Suppressor macrophage treated with lipopolysaccharide for 1 hour (primary cell): Measurements from ENCODE around the gene SNX7.

ENCODE experiments used
- DNase-seq, 3 donors: peaks; one replicate each; pipeline ENCODE4 v3.0.0-alpha.2; 2020 to 2022

SNX7 gene

DNA sequence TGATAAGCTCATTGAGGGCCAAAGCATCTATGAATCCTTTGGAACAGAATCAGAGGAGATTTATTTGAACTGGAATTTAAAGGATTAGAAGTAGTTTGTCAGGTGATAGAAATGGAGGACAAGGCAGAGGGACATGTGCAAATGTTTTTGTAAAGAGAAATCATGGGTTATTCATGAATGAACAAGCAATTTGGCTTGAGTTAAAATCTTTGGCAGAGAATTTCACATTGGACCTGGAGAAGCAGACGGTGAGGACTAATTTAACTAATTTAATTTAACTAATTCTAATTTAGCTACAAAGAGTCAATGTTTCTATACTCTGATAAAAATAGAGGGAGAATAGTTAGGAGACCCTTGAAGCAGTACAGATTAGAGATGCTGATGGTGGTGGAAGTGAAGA lies 36.3 kb downstream of the SNX7 start:
- no peak for DNase-seq

- no peak for DNase-seq
Measured at GRCh38 chr1:98698625-98699024, 37.1 kb downstream of the SNX7 start.

- no peak for DNase-seq
Measured at GRCh38 chr1:98700228-98700627, 38.7 kb downstream of the SNX7 start.

DNA sequence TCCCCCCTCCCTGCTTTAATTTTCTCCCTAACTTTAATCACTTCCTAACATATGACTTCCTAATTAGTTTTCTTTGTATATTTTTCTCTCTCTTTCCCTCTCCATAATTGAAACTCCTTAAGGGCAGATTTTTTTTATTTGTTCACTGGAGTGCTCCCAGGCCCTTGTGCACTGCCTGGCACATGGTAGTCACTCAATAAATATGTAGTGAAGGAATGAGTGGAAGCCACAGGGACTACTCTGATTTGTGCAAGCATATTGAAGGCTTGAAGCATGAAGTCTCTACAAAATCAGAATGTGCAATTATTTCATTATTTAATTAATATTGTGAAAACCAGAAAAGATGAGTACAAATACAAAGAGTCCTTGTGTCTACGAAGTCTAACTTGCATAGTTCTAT lies 41.5 kb downstream of the SNX7 start:
- no peak for DNase-seq

DNA sequence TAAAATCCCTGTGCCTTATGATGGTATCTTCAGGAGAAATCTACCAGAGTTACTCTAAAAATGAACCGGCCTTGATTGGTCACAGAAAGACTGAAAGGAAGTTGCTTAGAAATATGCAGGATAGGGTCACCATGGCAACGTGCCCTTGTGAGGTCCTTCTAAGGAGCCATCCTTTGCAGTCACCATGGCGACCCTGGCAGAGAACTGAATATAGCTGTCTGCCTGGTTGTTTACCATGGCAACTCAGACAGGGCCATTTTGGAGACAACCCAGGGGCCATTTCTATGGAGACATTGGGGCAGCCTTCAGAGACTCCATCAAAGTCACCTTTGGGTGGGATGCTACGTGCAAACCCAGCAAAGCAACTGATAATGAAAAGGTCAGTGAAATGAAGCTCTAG lies 43.0 kb downstream of the SNX7 start:
- no peak for DNase-seq

GRCh38 chr1:98704971-98705370 lies 43.5 kb downstream of the SNX7 start:
- no peak for DNase-seq

DNA sequence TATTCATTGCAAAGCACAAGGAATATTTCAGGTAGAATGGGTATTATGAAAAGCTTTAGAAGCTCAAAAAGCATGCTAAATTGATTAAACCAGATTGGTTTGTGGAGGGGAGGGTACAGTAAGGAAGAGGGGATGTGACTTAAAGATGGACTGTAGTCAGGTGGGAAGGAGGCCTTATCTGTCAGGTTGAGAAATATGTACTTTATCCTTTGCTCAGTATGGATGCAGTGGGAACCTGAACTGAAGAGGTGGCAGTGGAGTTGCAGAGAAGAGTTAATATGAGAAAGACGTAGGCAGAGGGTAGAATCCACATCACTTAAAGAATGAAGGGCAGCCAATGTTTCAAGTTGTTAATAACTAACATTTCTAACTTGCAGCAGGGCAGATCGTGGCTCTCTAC lies 44.1 kb downstream of the SNX7 start:
- DNase-seq: no peak

DNA sequence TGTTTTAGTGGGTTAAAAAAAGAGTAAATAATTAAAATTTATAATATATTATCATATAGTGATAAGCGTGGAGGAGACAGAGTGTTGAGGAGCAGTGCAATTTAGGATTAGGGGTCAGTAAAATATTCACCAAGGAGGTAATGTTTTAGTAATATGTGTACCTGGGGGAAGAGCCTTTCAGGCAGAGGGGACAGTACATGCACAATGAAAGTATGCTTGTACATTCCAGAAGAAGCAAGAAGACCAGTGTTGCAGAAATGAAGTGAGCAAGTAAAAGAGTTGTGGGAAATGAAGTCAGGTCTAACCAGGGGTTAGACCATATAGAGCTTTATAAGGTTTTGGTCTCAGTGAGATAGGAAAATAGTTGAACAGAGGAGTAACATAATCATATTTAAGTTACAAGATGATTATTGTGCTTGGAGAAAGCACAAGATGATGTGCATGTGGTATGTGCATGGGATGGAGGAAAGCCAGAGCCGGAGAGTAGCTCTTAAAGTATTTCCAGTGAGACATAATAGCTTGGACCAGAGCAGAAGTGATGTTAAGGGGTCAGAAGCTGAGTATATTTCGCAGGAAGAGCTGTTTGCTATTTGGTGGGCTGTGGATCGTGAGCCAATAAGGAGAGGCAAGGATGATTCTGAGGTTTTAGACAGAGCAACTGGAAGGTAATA lies 44.8 kb downstream of the SNX7 start:
- DNase-seq: no peak

- DNase-seq: no peak
Measured at GRCh38 chr1:98707556-98707955, 46.0 kb downstream of the SNX7 start.

DNA sequence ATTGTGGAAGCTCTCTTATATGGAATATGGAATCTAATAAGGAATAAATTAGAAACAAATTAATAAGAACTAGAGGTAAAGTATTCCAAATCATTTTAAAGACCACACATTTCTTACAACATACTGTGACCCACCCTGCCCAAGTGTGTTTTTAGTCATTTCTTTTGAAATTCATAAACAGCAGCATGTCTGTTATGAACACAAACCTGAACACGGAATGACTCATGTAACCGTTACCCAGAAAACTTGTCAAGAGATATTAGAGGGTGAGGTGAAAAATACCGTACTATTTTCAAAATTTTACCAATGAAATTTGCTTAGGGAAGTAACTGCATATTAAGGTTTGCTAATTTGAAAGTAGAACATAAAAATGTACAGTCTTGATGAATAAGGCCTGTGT lies 48.4 kb downstream of the SNX7 start:
- no peak for DNase-seq

DNA sequence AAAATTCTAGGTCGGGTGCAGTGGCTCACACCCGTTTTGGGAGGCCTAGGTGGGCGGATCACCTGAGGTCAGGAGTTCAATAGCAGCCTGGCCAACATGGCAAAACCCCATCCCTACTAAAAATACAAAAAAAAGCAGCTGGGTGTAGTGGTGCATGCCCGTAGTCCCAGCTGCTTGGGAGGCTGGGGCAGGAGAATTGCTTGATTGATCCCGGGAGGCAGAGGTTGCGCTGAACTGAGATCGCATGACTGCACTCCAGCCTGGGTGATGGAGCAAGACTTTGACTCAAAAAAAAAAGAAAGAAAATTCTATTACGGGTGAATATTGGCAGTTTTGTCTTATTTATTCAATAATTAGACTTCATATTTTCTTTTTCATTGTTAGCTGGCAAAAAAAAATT lies 62.1 kb downstream of the SNX7 start:
- no peak for DNase-seq

GRCh38 chr1:98732985-98733781 lies 71.7 kb downstream of the SNX7 start:
- no peak for DNase-seq

- DNase-seq: no peak
Measured at GRCh38 chr1:98733782-98734112, 72.2 kb downstream of the SNX7 start.

GRCh38 chr1:98735756-98736155 lies 74.2 kb downstream of the SNX7 start:
- no peak for DNase-seq

- DNase-seq: no peak
Measured at GRCh38 chr1:98737835-98738234, 76.3 kb downstream of the SNX7 start.

DNA sequence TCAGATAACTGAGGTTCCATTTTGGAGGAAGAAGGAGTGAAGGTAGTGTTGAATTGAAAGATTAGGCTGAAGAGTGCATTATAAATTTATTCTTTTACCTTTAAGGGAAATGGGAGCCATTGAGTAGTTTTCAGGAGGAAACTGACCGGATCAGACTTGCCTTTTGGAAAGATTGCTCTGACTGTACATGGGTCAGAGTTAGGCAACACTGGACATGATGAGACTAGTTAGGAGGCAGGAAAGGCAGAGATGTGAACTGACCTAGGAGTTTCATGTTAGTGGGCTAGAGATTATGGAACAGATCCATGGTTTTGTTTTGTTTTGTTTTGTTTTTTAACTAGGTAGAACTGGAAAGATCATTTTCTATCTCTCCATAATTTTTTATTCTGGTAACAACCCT lies 78.2 kb downstream of the SNX7 start:
- DNase-seq: no peak

GRCh38 chr1:98741164-98741563 lies 79.6 kb downstream of the SNX7 start:
- no peak for DNase-seq

GRCh38 chr1:98749152-98749756 lies 87.7 kb downstream of the SNX7 start:
- peak; percentile 20 to 53 (median 53) for DNase-seq

DNA sequence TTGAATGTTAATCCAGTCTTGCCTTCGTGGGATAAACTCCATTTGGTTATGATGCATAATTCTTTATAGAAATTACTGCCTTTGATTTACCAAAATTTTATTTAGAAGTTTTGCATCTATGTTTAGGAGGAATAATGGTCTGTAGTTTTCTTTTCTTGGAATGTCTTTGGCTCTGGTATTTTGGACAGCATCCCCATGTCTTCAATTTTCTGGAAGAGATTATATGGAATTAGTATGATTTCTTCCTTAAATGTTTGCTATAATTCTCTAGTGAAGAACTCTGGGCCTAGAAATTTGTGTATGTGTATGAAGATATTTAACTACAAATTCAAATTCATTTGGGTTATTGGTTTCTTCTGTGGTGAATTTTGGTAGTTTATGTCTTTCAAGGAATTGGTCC lies 92.7 kb downstream of the SNX7 start:
- DNase-seq: no peak

GRCh38 chr1:98761219-98761865 lies 99.8 kb downstream of the SNX7 start:
- peak; percentile 31 to 47 (median 39) for DNase-seq

DNA sequence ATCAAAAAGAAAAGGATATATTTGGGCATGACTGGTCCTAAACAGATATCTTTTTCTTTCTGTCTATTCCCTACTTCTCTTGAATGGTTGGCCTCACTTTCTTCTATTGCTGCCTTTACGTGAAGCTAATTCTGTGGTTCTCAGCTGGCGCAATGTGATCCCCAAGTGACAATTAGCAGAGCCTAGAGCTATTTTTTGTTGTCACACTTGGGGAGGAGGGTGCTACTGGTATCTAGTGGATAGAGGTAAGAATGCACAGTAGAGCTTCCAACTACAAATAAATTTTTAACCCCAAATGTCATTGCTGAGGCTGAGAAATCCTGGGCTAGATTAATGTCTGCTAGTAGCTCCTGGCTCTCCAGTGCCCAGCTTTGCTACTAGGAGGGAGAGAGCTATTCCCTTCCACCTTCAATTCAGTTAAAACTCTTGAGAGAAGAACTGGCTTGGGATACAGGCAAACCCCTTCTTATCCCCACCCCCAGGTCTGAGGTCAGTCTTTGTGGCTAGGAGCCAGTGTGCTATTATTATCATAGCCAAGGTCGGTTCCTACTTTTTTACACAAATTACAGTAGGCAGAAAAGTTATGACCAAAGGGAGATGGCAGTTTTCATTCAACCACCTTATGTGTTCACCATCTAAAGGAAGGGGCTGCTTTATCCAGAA lies 102.1 kb downstream of the SNX7 start:
- peak; percentile 43 to 54 (median 51) for DNase-seq

DNA sequence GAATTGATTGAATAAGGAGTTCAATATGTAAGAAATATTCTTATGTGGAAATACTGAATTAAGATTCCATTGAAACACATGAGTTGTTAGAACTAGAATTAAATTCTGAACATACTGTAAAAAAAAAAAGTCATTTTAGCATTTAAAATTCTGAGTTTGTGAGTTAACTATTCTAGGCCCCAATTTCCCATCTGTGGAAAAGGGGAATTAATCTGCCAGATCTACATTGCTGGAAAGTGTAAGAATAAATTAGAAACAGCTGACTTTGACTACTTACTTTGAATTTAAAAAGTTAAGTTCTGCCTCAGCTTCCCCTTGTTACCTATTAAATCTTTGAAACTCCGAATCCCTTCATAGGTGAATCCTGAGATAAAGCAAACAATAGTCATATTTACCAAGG lies 103.0 kb downstream of the SNX7 start:
- DNase-seq: no peak

- peak; percentile 55 to 72 (median 69) for DNase-seq
Measured at GRCh38 chr1:98766255-98766654, 104.7 kb downstream of the SNX7 start.
